Measurements from ENCODE around the gene SLC25A15.

- no peak for TF ChIP-seq POLR2A (IDR thresholded peaks at IDR 0.05)
- TF ChIP-seq CTCF (IDR thresholded peaks at IDR 0.05): no peak
Measured at GRCh38 chr13:40794414-40795368, 5.3 kb downstream of the SLC25A15 start.

All from testis (tissue), 2 donors.